ENCODE results near the gene TRAF1. TPM values are rescaled to one million over a fixed set of nuclear protein-coding genes. Genes with fewer than 3 reads are reported as not detected.

Gene TRAF1
- total and polyA plus RNA-seq, 2 donors (not counting 1 experiment from before 2014, with no cell fraction given), result 0.58 to 3.8 TPM

- H3K9ac ChIP-seq (ENCODE audit: insufficient read depth, low read length), result no peak overlapping the region
- no peak overlapping the region for H3K4me2 ChIP-seq (ENCODE audit: extremely low read depth, insufficient read depth, low read length)
- H3K36me3 ChIP-seq (ENCODE audit: control insufficient read depth, insufficient read depth, low read length), result no peaks in the 10 kb centered on the region
- TF ChIP-seq EZH2 (IDR thresholded peaks at IDR 0.05; ENCODE audit: low read length, missing control alignments), result no peak
- TF ChIP-seq, protein P1, sequence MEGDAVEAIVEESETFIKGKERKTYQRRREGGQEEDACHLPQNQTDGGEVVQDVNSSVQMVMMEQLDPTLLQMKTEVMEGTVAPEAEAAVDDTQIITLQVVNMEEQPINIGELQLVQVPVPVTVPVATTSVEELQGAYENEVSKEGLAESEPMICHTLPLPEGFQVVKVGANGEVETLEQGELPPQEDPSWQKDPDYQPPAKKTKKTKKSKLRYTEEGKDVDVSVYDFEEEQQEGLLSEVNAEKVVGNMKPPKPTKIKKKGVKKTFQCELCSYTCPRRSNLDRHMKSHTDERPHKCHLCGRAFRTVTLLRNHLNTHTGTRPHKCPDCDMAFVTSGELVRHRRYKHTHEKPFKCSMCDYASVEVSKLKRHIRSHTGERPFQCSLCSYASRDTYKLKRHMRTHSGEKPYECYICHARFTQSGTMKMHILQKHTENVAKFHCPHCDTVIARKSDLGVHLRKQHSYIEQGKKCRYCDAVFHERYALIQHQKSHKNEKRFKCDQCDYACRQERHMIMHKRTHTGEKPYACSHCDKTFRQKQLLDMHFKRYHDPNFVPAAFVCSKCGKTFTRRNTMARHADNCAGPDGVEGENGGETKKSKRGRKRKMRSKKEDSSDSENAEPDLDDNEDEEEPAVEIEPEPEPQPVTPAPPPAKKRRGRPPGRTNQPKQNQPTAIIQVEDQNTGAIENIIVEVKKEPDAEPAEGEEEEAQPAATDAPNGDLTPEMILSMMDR (conservative IDR thresholded peaks at IDR 0.05 in 1 of 2, IDR thresholded peaks at IDR 0.05 in 1 of 2; ENCODE audit: low read depth in 1 of 2, low read length in 2 of 2), result no peak
- H2AFZ ChIP-seq (ENCODE audit: low read length), result no peak overlapping the region
- no peaks in the 10 kb centered on the region for H4K20me1 ChIP-seq (ENCODE audit: control insufficient read depth, extremely low read depth, insufficient read depth, low read length)
- H3K27ac ChIP-seq (ENCODE audit: insufficient read depth, low read length), result no peak overlapping the region
- H3K27me3 ChIP-seq (ENCODE audit: control insufficient read depth, insufficient read depth, low read length), result no peaks in the 10 kb centered on the region
- DNase-seq (ENCODE audit: low read depth in 2 of 2), result no peak
- H3K4me1 ChIP-seq (ENCODE audit: control insufficient read depth, extremely low read depth, insufficient read depth, low read length), result peaks cover 3% of the 10 kb centered on the region
- no peaks in the 10 kb centered on the region for H3K79me2 ChIP-seq (ENCODE audit: control insufficient read depth, insufficient read depth, low read length)
- no peaks in the 10 kb centered on the region for H3K9me3 ChIP-seq (ENCODE audit: control insufficient read depth, insufficient read depth, low read depth, low read length)
- no peak overlapping the region for H3K4me3 ChIP-seq (replicated peaks in 1 of 4; ENCODE audit: control extremely low read depth in 1 of 4, insufficient read depth in 1 of 4, low read depth in 3 of 4, low read length in 4 of 4)
Measured at GRCh38 chr9:120898396-120898795, 28.2 kb downstream of the TRAF1 start.

GRCh38 chr9:120895951-120896350, 30.6 kb downstream of the TRAF1 start:
- Histone ChIP-seq H3K4me3 (replicated peaks in 1 of 4; ENCODE audit: control extremely low read depth in 1 of 4, insufficient read depth in 1 of 4, low read depth in 3 of 4, low read length in 4 of 4) (no peak overlapping the region), H3K9me3 (ENCODE audit: control insufficient read depth, insufficient read depth, low read depth, low read length) (no peaks in the 10 kb centered on the region), H2AFZ (ENCODE audit: low read length) (no peak overlapping the region), H3K4me1 (ENCODE audit: control insufficient read depth, extremely low read depth, insufficient read depth, low read length) (peaks cover 9% of the 10 kb centered on the region), H4K20me1 (ENCODE audit: control insufficient read depth, extremely low read depth, insufficient read depth, low read length) (no peaks in the 10 kb centered on the region), H3K27ac (ENCODE audit: insufficient read depth, low read length) (no peak overlapping the region), H3K4me2 (ENCODE audit: extremely low read depth, insufficient read depth, low read length) (no peak overlapping the region), H3K27me3 (ENCODE audit: control insufficient read depth, insufficient read depth, low read length) (no peaks in the 10 kb centered on the region), H3K36me3 (ENCODE audit: control insufficient read depth, insufficient read depth, low read length) (no peaks in the 10 kb centered on the region), H3K79me2 (ENCODE audit: control insufficient read depth, insufficient read depth, low read length) (no peaks in the 10 kb centered on the region), H3K9ac (ENCODE audit: insufficient read depth, low read length) (no peak overlapping the region)
- TF ChIP-seq, protein P1 (conservative IDR thresholded peaks at IDR 0.05 in 1 of 2, IDR thresholded peaks at IDR 0.05 in 1 of 2; ENCODE audit: low read depth in 1 of 2, low read length in 2 of 2), result no peak
- TF ChIP-seq EZH2 (IDR thresholded peaks at IDR 0.05; ENCODE audit: low read length, missing control alignments), result no peak
- DNase-seq (ENCODE audit: low read depth in 2 of 2), result no peak

GRCh38 chr9:120894321-120895148, 32.1 kb downstream of the TRAF1 start:
- no peaks in the 10 kb centered on the region for H3K27me3 ChIP-seq (ENCODE audit: control insufficient read depth, insufficient read depth, low read length)
- no peak for TF ChIP-seq EZH2 (IDR thresholded peaks at IDR 0.05; ENCODE audit: low read length, missing control alignments)
- TF ChIP-seq, protein P1 (conservative IDR thresholded peaks at IDR 0.05 in 1 of 2, IDR thresholded peaks at IDR 0.05 in 1 of 2; ENCODE audit: low read depth in 1 of 2, low read length in 2 of 2), result no peak
- H3K36me3 ChIP-seq (ENCODE audit: control insufficient read depth, insufficient read depth, low read length), result no peaks in the 10 kb centered on the region
- peak overlapping the region; percentile 51 for H3K4me2 ChIP-seq (ENCODE audit: extremely low read depth, insufficient read depth, low read length)
- no peak overlapping the region for H3K9ac ChIP-seq (ENCODE audit: insufficient read depth, low read length)
- no peak overlapping the region for H3K27ac ChIP-seq (ENCODE audit: insufficient read depth, low read length)
- no peaks in the 10 kb centered on the region for H4K20me1 ChIP-seq (ENCODE audit: control insufficient read depth, extremely low read depth, insufficient read depth, low read length)
- H3K79me2 ChIP-seq (ENCODE audit: control insufficient read depth, insufficient read depth, low read length), result no peaks in the 10 kb centered on the region
- no peaks in the 10 kb centered on the region for H3K9me3 ChIP-seq (ENCODE audit: control insufficient read depth, insufficient read depth, low read depth, low read length)
- peaks cover 10% of the 10 kb centered on the region for H3K4me1 ChIP-seq (ENCODE audit: control insufficient read depth, extremely low read depth, insufficient read depth, low read length)
- DNase-seq (ENCODE audit: low read depth in 2 of 2), result peak; percentile 42 to 48
- peak overlapping the region in 1 of 4 experiments; percentile 21 for H3K4me3 ChIP-seq (replicated peaks in 1 of 4; ENCODE audit: control extremely low read depth in 1 of 4, insufficient read depth in 1 of 4, low read depth in 3 of 4, low read length in 4 of 4)
- H2AFZ ChIP-seq (ENCODE audit: low read length), result peak overlapping the region; percentile 68
